GM12878 (cell line): ENCODE data around the gene UQCR10. TPM values are rescaled to one million over a fixed set of nuclear protein-coding genes. Genes with fewer than 3 reads are reported as not detected.

Experiments used
- ETV6 ChIP-seq, 2 experiments: fragments of 450-650 bp in 1 of 2; IDR thresholded peaks in 1 of 2; conservative IDR thresholded peaks in 1 of 2; 2 replicates each; pipeline ENCODE4 v1.6.1; 2014; ENCODE audit warnings: antibody characterized with exemption in 1 of 2, borderline replicate concordance in 1 of 2, low read depth in 1 of 2, mild to moderate bottlenecking in 1 of 2, moderate library complexity in 1 of 2
- FOXM1 ChIP-seq: IDR thresholded peaks from 2 replicates; pipeline ENCODE4 v1.6.1; 2012; ENCODE audit warnings: low read depth, mild to moderate bottlenecking, inconsistent platforms, low read length, moderate library complexity
- GATAD2B ChIP-seq: fragments of 450-650 bp; conservative IDR thresholded peaks from 2 replicates; pipeline ENCODE4 v1.6.1; 2017; ENCODE audit warnings: low read depth, mild to moderate bottlenecking, moderate library complexity
- KAT2A ChIP-seq: conservative IDR thresholded peaks from 2 replicates; pipeline ENCODE4 v1.6.1; 2011; ENCODE audit warnings: low read depth, low read length; ENCODE audit not compliant: control insufficient read depth
- RFX5 ChIP-seq: IDR thresholded peaks from 2 replicates; pipeline ENCODE4 v1.6.1; 2011; ENCODE audit warnings: low read depth, low read length, improper control_type of control experiment
- SIN3A ChIP-seq: IDR thresholded peaks from 2 replicates; pipeline ENCODE4 v1.6.1; 2012; ENCODE audit warnings: low read depth, low read length, improper control_type of control experiment
- ZBED1 ChIP-seq: IDR thresholded peaks from 2 replicates; pipeline ENCODE4 v1.6.1; 2016; ENCODE audit warnings: borderline replicate concordance
- ZNF207 ChIP-seq: fragments of 450-650 bp; IDR thresholded peaks from 2 replicates; pipeline ENCODE4 v1.6.1; 2014; ENCODE audit warnings: antibody characterized with exemption, mild to moderate bottlenecking, borderline replicate concordance
- polyA plus RNA-seq, 11 experiments: library from polyadenylated mRNA; depleted of rRNA in 4 of 11; unstranded in 6 of 11; stranded (reverse) in 5 of 11; fragments of >200 nt; fragmentation: Nextera tagmentation in 4 of 11; fragmentation: Illumina TruSeq in 1 of 11; extraction: Ambion mirVana in 4 of 11; extraction: Trizol in 1 of 11; gene quantifications; 1 replicate in 1 of 11; 2 replicates in 10 of 11; pipeline versions ENCODE4 v1.2.1 to v1.2.3, GENCODE V29; 2011 to 2016; ENCODE audit warnings: inconsistent platforms in 2 of 11, missing spikeins in 2 of 11, low read depth in 1 of 11
- total RNA-seq, 4 experiments: library from RNA; depleted of rRNA in 3 of 4; stranded (reverse); fragments of >200 nt in 3 of 4; fragmentation: Illumina TruSeq in 1 of 4; extraction: Trizol in 1 of 4; gene quantifications; 2 replicates each; pipeline versions ENCODE4 v1.2.1 to v1.2.3, GENCODE V29; 2013 to 2021
- TF ChIP-seq, protein P1 (sequence below): fragments of 450-650 bp; IDR thresholded peaks from 2 replicates; pipeline ENCODE4 v1.6.1; 2014; ENCODE audit warnings: mild to moderate bottlenecking
- TF ChIP-seq, protein P2 (sequence below): fragments of 450-650 bp; IDR thresholded peaks from 2 replicates; pipeline ENCODE4 v1.6.1; 2016; ENCODE audit warnings: mild to moderate bottlenecking
- TF ChIP-seq, protein P3 (sequence below): IDR thresholded peaks from 2 replicates; pipeline ENCODE4 v1.6.1; 2012; ENCODE audit warnings: low read depth, low read length, improper control_type of control experiment
- TF ChIP-seq, protein P4 (sequence below): fragments of 450-650 bp; IDR thresholded peaks from 2 replicates; pipeline ENCODE4 v1.6.1; 2017; ENCODE audit warnings: low read depth, mild to moderate bottlenecking, moderate library complexity
- TF ChIP-seq, protein P5 (sequence below): fragments of 450-650 bp; IDR thresholded peaks from 2 replicates; pipeline ENCODE4 v1.6.1; 2018; ENCODE audit warnings: mild to moderate bottlenecking, low read depth, moderate library complexity; ENCODE audit not compliant: partially characterized antibody
- TF ChIP-seq, protein P6 (sequence below): fragments of 450-650 bp; IDR thresholded peaks from 2 replicates; pipeline ENCODE4 v1.6.1; 2017; ENCODE audit warnings: borderline replicate concordance
- TF ChIP-seq, protein P7 (sequence below): fragments of 450-650 bp; conservative IDR thresholded peaks from 2 replicates; pipeline ENCODE4 v1.6.1; 2017; ENCODE audit warnings: mild to moderate bottlenecking, moderate library complexity
- TF ChIP-seq, protein P8 (sequence below): IDR thresholded peaks from 2 replicates; pipeline ENCODE4 v1.6.1; 2012; ENCODE audit warnings: low read depth, low read length, improper control_type of control experiment

Gene UQCR10
- total and polyA plus RNA-seq, 10 of the 15 experiments (the other 5 are each of a cell fraction or from before 2014, with no cell fraction given), result 144 to 1,021 (median 214) TPM

DNA sequence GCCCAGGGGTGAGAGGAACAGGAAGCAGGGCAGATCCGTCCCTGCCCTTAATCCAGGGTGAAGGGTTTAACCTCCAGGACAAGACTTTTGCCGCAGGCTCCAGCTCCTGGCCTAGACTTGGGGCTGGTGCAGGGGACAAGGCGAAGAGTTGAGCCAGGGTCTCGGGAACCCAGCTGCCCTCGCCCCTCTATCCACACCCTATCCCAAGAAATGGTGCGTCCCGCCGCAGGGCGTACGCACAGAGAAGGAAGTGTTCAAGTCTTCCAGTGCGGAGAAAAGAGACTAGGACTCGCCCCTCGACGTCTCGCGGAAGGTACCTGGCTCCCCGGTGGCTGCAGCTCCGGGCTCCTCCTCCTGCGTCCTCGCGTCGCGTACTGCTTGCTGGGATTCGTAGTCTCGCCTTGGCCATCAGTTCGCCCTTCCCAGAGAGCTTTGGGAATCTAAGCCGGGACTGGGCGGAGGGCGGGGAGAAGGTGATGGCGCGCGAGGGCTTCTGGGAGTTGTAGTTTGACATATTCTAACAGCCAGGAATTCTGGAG is 468 bp upstream of the UQCR10 start, which contains the start of gene ZMAT5 (continued):
- TF ChIP-seq FOXM1 (no peak), ETV6 (conservative IDR thresholded peaks at IDR 0.05 in 1 of 2, IDR thresholded peaks at IDR 0.05 in 1 of 2; ENCODE audit: borderline replicate concordance in 1 of 2, low read depth in 1 of 2) (no peak), KAT2A (no peak), GATAD2B (0 out of 2 replicates have a peak, but pooled peaks have one; percentile 34), SIN3A (peak; percentile 50; the same call in 1 of the 2 replicates), ZBED1 (0 out of 2 replicates have a peak, but pooled peaks have one; percentile 28), ZNF207 (no peak), RFX5 (0 out of 2 replicates have a peak, but pooled peaks have one; percentile 21)
- TF ChIP-seq, protein P1, sequence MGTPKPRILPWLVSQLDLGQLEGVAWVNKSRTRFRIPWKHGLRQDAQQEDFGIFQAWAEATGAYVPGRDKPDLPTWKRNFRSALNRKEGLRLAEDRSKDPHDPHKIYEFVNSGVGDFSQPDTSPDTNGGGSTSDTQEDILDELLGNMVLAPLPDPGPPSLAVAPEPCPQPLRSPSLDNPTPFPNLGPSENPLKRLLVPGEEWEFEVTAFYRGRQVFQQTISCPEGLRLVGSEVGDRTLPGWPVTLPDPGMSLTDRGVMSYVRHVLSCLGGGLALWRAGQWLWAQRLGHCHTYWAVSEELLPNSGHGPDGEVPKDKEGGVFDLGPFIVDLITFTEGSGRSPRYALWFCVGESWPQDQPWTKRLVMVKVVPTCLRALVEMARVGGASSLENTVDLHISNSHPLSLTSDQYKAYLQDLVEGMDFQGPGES, result no peak
- TF ChIP-seq, protein P2, sequence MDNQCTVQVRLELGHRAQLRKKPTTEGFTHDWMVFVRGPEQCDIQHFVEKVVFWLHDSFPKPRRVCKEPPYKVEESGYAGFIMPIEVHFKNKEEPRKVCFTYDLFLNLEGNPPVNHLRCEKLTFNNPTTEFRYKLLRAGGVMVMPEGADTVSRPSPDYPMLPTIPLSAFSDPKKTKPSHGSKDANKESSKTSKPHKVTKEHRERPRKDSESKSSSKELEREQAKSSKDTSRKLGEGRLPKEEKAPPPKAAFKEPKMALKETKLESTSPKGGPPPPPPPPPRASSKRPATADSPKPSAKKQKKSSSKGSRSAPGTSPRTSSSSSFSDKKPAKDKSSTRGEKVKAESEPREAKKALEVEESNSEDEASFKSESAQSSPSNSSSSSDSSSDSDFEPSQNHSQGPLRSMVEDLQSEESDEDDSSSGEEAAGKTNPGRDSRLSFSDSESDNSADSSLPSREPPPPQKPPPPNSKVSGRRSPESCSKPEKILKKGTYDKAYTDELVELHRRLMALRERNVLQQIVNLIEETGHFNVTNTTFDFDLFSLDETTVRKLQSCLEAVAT, result peak; percentile 46
- TF ChIP-seq, protein P3, sequence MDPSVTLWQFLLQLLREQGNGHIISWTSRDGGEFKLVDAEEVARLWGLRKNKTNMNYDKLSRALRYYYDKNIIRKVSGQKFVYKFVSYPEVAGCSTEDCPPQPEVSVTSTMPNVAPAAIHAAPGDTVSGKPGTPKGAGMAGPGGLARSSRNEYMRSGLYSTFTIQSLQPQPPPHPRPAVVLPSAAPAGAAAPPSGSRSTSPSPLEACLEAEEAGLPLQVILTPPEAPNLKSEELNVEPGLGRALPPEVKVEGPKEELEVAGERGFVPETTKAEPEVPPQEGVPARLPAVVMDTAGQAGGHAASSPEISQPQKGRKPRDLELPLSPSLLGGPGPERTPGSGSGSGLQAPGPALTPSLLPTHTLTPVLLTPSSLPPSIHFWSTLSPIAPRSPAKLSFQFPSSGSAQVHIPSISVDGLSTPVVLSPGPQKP, result 0 out of 2 replicates have a peak, but pooled peaks have one; percentile 20
- TF ChIP-seq, protein P4, sequence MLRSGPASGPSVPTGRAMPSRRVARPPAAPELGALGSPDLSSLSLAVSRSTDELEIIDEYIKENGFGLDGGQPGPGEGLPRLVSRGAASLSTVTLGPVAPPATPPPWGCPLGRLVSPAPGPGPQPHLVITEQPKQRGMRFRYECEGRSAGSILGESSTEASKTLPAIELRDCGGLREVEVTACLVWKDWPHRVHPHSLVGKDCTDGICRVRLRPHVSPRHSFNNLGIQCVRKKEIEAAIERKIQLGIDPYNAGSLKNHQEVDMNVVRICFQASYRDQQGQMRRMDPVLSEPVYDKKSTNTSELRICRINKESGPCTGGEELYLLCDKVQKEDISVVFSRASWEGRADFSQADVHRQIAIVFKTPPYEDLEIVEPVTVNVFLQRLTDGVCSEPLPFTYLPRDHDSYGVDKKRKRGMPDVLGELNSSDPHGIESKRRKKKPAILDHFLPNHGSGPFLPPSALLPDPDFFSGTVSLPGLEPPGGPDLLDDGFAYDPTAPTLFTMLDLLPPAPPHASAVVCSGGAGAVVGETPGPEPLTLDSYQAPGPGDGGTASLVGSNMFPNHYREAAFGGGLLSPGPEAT, result peak; percentile 60
- TF ChIP-seq, protein P5, sequence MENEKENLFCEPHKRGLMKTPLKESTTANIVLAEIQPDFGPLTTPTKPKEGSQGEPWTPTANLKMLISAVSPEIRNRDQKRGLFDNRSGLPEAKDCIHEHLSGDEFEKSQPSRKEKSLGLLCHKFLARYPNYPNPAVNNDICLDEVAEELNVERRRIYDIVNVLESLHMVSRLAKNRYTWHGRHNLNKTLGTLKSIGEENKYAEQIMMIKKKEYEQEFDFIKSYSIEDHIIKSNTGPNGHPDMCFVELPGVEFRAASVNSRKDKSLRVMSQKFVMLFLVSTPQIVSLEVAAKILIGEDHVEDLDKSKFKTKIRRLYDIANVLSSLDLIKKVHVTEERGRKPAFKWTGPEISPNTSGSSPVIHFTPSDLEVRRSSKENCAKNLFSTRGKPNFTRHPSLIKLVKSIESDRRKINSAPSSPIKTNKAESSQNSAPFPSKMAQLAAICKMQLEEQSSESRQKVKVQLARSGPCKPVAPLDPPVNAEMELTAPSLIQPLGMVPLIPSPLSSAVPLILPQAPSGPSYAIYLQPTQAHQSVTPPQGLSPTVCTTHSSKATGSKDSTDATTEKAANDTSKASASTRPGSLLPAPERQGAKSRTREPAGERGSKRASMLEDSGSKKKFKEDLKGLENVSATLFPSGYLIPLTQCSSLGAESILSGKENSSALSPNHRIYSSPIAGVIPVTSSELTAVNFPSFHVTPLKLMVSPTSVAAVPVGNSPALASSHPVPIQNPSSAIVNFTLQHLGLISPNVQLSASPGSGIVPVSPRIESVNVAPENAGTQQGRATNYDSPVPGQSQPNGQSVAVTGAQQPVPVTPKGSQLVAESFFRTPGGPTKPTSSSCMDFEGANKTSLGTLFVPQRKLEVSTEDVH, result no peak
- TF ChIP-seq, protein P6, sequence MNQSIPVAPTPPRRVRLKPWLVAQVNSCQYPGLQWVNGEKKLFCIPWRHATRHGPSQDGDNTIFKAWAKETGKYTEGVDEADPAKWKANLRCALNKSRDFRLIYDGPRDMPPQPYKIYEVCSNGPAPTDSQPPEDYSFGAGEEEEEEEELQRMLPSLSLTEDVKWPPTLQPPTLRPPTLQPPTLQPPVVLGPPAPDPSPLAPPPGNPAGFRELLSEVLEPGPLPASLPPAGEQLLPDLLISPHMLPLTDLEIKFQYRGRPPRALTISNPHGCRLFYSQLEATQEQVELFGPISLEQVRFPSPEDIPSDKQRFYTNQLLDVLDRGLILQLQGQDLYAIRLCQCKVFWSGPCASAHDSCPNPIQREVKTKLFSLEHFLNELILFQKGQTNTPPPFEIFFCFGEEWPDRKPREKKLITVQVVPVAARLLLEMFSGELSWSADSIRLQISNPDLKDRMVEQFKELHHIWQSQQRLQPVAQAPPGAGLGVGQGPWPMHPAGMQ, result no peak
- TF ChIP-seq, protein P7, sequence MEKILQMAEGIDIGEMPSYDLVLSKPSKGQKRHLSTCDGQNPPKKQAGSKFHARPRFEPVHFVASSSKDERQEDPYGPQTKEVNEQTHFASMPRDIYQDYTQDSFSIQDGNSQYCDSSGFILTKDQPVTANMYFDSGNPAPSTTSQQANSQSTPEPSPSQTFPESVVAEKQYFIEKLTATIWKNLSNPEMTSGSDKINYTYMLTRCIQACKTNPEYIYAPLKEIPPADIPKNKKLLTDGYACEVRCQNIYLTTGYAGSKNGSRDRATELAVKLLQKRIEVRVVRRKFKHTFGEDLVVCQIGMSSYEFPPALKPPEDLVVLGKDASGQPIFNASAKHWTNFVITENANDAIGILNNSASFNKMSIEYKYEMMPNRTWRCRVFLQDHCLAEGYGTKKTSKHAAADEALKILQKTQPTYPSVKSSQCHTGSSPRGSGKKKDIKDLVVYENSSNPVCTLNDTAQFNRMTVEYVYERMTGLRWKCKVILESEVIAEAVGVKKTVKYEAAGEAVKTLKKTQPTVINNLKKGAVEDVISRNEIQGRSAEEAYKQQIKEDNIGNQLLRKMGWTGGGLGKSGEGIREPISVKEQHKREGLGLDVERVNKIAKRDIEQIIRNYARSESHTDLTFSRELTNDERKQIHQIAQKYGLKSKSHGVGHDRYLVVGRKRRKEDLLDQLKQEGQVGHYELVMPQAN, result 0 out of 2 replicates have a peak, but pooled peaks have one; percentile 53
- TF ChIP-seq, protein P8, sequence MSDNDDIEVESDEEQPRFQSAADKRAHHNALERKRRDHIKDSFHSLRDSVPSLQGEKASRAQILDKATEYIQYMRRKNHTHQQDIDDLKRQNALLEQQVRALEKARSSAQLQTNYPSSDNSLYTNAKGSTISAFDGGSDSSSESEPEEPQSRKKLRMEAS, result no peak; the same call in none of the 2 replicates
